HepG2 (cell line): ENCODE data around the gene ZCCHC24. TPM values are rescaled to one million over a fixed set of nuclear protein-coding genes. Genes with fewer than 3 reads are reported as not detected.

ENCODE experiments used
- ARID3A ChIP-seq: IDR thresholded peaks from 2 replicates; pipeline ENCODE4 v1.6.1; 2012; ENCODE audit warnings: low read depth, low read length, improper control_type of control experiment
- CEBPZ ChIP-seq: IDR thresholded peaks from 2 replicates; pipeline ENCODE4 v1.6.1; 2012; ENCODE audit warnings: low read length, improper control_type of control experiment
- CERS6 ChIP-seq: sonication (generic); formaldehyde crosslinking; IDR thresholded peaks from 2 replicates; pipeline ENCODE4 v1.5.0; 2020; ENCODE audit warnings: missing genetic modification reagents
- E2F2 ChIP-seq: sonication (generic); formaldehyde crosslinking; IDR thresholded peaks from 2 replicates; pipeline ENCODE4 v1.4.0; 2020; ENCODE audit warnings: missing genetic modification reagents, borderline replicate concordance
- RBM39 ChIP-seq: fragments of 200-400 bp; formaldehyde crosslinking; IDR thresholded peaks from one replicate; pipeline ENCODE4 v1.6.1; 2018; ENCODE audit warnings: antibody characterized with exemption, mild to moderate bottlenecking, low read depth, low read length; ENCODE audit not compliant: poor library complexity, severe bottlenecking
- SRSF9 ChIP-seq: fragments of 200-400 bp; formaldehyde crosslinking; IDR thresholded peaks from 2 replicates; pipeline ENCODE4 v1.6.1; 2018; ENCODE audit warnings: borderline replicate concordance, mild to moderate bottlenecking, low read depth, low read length; ENCODE audit not compliant: insufficient read depth, poor library complexity, severe bottlenecking
- TAF1 ChIP-seq: sonication (generic); formaldehyde crosslinking; IDR thresholded peaks from 2 replicates; pipeline ENCODE4 v1.4.0; 2020; ENCODE audit warnings: missing genetic modification reagents
- ZNF713 ChIP-seq: sonication (generic); formaldehyde crosslinking; IDR thresholded peaks from 2 replicates; pipeline ENCODE4 v1.4.0; 2020; ENCODE audit warnings: mild to moderate bottlenecking, missing genetic modification reagents
- polyA plus RNA-seq, 8 experiments: library from polyadenylated mRNA; depleted of rRNA in 3 of 8; stranded (reverse) in 7 of 8; unstranded in 1 of 8; fragments of >200 nt; fragmentation: Illumina TruSeq in 4 of 8; extraction: Trizol in 4 of 8; gene quantifications; 2 replicates each; pipeline versions ENCODE4 v1.2.1 to v1.2.3, GENCODE V29; 2011 to 2016; ENCODE audit warnings: low read depth in 4 of 8, missing spikeins in 1 of 8, mixed read lengths in 1 of 8; ENCODE audit not compliant: insufficient read depth in 1 of 8
- total RNA-seq, 5 experiments: library from RNA; depleted of rRNA; stranded (reverse); fragments of >200 nt; fragmentation: Illumina TruSeq; extraction: Trizol; gene quantifications; 2 replicates each; pipeline ENCODE4 v1.2.3, GENCODE V29; 2016; ENCODE audit warnings: low read depth in 1 of 5
- TF ChIP-seq, protein P1 (sequence below): IDR thresholded peaks from 2 replicates; pipeline ENCODE4 v1.6.1; 2016; ENCODE audit warnings: missing compliant biosample characterization, missing genetic modification reagents, borderline replicate concordance
- TF ChIP-seq, protein P2 (sequence below): sonication (generic); formaldehyde crosslinking; IDR thresholded peaks from 2 replicates; pipeline ENCODE4 v1.4.0; 2020; ENCODE audit warnings: missing genetic modification reagents
- TF ChIP-seq, protein P3 (sequence below): sonication (generic); formaldehyde crosslinking; IDR thresholded peaks from 2 replicates; pipeline ENCODE4 v1.4.0; 2020; ENCODE audit warnings: missing genetic modification reagents

The ZCCHC24 gene
- total and polyA plus RNA-seq, 2 of the 13 experiments (the other 11 are each of a cell fraction or from before 2014, with no cell fraction given), result 3.1 to 7.9 TPM

GRCh38 chr10:79335470-79336235 is 109.8 kb downstream of the ZCCHC24 start (continued):
- TF ChIP-seq CERS6 (CRISPR knock-in tag) (no peak), ARID3A (no peak; the same call in 1 of the 2 replicates), E2F2 (CRISPR knock-in tag) (no peak), SRSF9 (no peak), CEBPZ (no peak), TAF1 (peak; percentile 61), ZNF713 (CRISPR knock-in tag) (no peak), RBM39 (no peak)
- TF ChIP-seq, protein P1, sequence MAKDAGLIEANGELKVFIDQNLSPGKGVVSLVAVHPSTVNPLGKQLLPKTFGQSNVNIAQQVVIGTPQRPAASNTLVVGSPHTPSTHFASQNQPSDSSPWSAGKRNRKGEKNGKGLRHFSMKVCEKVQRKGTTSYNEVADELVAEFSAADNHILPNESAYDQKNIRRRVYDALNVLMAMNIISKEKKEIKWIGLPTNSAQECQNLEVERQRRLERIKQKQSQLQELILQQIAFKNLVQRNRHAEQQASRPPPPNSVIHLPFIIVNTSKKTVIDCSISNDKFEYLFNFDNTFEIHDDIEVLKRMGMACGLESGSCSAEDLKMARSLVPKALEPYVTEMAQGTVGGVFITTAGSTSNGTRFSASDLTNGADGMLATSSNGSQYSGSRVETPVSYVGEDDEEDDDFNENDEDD (CRISPR knock-in tag), result peak; percentile 83; the same call in 1 of the 2 replicates
- TF ChIP-seq, protein P2, sequence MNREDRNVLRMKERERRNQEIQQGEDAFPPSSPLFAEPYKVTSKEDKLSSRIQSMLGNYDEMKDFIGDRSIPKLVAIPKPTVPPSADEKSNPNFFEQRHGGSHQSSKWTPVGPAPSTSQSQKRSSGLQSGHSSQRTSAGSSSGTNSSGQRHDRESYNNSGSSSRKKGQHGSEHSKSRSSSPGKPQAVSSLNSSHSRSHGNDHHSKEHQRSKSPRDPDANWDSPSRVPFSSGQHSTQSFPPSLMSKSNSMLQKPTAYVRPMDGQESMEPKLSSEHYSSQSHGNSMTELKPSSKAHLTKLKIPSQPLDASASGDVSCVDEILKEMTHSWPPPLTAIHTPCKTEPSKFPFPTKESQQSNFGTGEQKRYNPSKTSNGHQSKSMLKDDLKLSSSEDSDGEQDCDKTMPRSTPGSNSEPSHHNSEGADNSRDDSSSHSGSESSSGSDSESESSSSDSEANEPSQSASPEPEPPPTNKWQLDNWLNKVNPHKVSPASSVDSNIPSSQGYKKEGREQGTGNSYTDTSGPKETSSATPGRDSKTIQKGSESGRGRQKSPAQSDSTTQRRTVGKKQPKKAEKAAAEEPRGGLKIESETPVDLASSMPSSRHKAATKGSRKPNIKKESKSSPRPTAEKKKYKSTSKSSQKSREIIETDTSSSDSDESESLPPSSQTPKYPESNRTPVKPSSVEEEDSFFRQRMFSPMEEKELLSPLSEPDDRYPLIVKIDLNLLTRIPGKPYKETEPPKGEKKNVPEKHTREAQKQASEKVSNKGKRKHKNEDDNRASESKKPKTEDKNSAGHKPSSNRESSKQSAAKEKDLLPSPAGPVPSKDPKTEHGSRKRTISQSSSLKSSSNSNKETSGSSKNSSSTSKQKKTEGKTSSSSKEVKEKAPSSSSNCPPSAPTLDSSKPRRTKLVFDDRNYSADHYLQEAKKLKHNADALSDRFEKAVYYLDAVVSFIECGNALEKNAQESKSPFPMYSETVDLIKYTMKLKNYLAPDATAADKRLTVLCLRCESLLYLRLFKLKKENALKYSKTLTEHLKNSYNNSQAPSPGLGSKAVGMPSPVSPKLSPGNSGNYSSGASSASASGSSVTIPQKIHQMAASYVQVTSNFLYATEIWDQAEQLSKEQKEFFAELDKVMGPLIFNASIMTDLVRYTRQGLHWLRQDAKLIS (CRISPR knock-in tag), result peak; percentile 7; the same call in 1 of the 2 replicates
- TF ChIP-seq, protein P3, sequence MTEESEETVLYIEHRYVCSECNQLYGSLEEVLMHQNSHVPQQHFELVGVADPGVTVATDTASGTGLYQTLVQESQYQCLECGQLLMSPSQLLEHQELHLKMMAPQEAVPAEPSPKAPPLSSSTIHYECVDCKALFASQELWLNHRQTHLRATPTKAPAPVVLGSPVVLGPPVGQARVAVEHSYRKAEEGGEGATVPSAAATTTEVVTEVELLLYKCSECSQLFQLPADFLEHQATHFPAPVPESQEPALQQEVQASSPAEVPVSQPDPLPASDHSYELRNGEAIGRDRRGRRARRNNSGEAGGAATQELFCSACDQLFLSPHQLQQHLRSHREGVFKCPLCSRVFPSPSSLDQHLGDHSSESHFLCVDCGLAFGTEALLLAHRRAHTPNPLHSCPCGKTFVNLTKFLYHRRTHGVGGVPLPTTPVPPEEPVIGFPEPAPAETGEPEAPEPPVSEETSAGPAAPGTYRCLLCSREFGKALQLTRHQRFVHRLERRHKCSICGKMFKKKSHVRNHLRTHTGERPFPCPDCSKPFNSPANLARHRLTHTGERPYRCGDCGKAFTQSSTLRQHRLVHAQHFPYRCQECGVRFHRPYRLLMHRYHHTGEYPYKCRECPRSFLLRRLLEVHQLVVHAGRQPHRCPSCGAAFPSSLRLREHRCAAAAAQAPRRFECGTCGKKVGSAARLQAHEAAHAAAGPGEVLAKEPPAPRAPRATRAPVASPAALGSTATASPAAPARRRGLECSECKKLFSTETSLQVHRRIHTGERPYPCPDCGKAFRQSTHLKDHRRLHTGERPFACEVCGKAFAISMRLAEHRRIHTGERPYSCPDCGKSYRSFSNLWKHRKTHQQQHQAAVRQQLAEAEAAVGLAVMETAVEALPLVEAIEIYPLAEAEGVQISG, result peak; percentile 73
